IPS DF 6.9 (cell line): ENCODE measurements around the gene KLHDC8A.

Experiments
- DNase-seq: peaks from one replicate; pipeline ENCODE4 v3.0.0-alpha.2; 2013; ENCODE audit warnings: low read depth, low spot score
- H3K27ac ChIP-seq: one replicate; pipeline ENCODE4 v1.5.1; 2013; ENCODE audit warnings: low read length, control low read depth
- H3K27me3 ChIP-seq: 2 replicates; pipeline ENCODE4 v1.6.1; 2013; ENCODE audit warnings: mild to moderate bottlenecking, low read length; ENCODE audit not compliant: control insufficient read depth, insufficient read depth
- H3K36me3 ChIP-seq: 2 replicates; pipeline ENCODE4 v1.6.1; 2013; ENCODE audit warnings: low read length; ENCODE audit not compliant: control insufficient read depth, insufficient read depth
- H3K4me1 ChIP-seq: 2 replicates; pipeline ENCODE4 v1.6.1; 2013; ENCODE audit warnings: low read length; ENCODE audit not compliant: control insufficient read depth, insufficient read depth
- H3K4me3 ChIP-seq: 2 replicates; pipeline ENCODE4 v1.5.1; 2013; ENCODE audit warnings: mild to moderate bottlenecking, low read length
- H3K9me3 ChIP-seq: 2 replicates; pipeline ENCODE4 v1.6.1; 2013; ENCODE audit warnings: low read length, inconsistent platforms; ENCODE audit not compliant: control insufficient read depth, insufficient read depth
- WGBS: extraction: QIAGEN DNeasy Blood & Tissue Kit; methylation state at CpG from one replicate; pipeline ENCODE4 v1.1.7; 2013; ENCODE audit warnings: mixed read lengths, missing lambda C conversion rate; ENCODE audit not compliant: insufficient read length, insufficient coverage; 5-methylcytosine and 5-hydroxymethylcytosine counted together

Gene KLHDC8A

DNA sequence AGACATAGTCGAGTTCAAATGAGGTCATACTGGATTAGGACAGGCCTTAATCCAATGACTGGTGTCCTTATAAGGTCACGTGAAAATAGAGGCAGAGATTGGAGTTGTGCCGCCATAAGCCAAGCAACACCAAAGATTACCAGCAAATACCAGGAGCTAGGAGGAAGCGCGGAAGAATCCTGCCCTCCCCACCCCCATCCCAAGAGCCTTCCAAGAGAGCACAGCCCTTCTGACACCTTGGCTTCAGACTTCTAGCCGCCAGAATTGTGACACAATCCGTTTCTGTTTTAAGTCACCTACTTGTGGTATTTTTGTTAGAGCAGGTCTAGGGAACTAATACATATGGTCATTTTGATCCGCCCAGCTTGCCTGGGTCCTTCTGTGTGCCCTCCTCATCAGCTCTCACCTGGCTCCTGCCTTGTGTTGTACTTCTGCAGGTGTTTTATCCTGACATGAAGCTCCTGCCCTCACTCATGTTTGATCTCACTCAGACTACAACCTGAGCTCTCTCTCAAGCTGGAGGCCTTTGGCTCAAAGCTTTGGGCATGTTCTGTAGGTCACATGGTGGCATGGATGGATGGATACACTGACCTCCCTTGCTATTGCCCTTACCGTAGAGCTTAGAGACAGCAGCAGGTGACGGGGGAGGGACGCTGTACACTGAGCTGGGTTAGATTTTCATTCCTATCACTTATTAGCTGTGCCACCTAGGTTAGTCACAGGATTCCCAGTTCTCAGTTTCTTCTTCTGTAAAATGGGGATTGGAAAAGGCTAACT is 24.5 kb downstream of the KLHDC8A start:
- DNase-seq, result no peak
- H3K4me1 ChIP-seq, result peaks cover 3% of the 10 kb centered on the region
- H3K36me3 ChIP-seq, result no peaks in the 10 kb centered on the region
- H3K27me3 ChIP-seq, result no peaks in the 10 kb centered on the region
- H3K9me3 ChIP-seq, result no peaks in the 10 kb centered on the region
- no peak overlapping the region for H3K27ac ChIP-seq
- WGBS, result no CpG with 5 or more reads among the region's 11 CpGs
- H3K4me3 ChIP-seq, result no peak overlapping the region

DNA sequence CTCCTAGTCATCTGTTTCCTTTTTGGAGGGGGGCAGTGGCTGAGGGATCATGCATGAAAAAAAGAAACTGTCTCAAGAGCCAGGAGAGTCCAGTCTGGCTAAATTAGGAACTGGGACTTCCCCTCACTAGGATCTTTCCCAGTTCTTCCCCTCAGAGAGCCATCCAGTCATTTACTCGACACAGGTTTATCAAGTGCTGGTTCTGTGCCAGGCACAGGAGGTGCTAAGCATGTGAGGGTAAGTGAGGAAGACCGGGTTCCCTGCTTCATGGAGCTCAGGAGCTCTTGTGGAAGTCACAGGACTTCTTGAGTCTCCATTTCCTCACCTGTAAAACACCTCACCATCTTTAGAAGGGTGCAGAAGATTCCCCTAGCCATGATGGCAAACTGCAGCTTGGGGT is 26.6 kb downstream of the KLHDC8A start:
- Histone ChIP-seq H3K27ac (no peak overlapping the region), H3K4me1 (peaks cover 3% of the 10 kb centered on the region), H3K9me3 (no peaks in the 10 kb centered on the region), H3K27me3 (no peaks in the 10 kb centered on the region), H3K4me3 (no peak overlapping the region), H3K36me3 (no peaks in the 10 kb centered on the region)
- no peak for DNase-seq
- no CpG with 5 or more reads among the region's 2 CpGs for WGBS

DNA sequence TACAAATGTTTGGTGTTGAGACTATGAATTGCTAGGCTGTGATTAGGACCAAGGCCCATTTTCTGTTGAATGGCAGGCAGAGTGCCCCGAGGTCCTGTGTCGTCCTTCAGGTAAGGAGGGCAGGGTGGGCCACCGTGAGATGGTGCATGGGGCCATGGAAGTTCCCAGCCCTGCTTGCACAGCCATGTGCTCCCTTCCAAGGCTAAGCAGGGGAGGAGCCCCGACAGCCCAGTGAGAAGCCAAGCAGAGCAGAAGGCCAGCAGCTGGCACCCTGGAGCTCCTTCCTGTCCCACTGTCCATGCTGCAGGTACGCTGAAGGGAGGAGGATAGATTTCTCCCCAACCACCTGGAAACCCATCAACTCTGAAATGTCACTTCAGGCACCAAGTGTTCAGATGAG is 27.0 kb downstream of the KLHDC8A start:
- Histone ChIP-seq H3K27me3 (no peaks in the 10 kb centered on the region), H3K9me3 (no peaks in the 10 kb centered on the region), H3K36me3 (no peaks in the 10 kb centered on the region), H3K27ac (no peak overlapping the region), H3K4me3 (no peak overlapping the region), H3K4me1 (peaks cover 7% of the 10 kb centered on the region)
- DNase-seq, result no peak
- WGBS, result no CpG with 5 or more reads among the region's 5 CpGs

DNA sequence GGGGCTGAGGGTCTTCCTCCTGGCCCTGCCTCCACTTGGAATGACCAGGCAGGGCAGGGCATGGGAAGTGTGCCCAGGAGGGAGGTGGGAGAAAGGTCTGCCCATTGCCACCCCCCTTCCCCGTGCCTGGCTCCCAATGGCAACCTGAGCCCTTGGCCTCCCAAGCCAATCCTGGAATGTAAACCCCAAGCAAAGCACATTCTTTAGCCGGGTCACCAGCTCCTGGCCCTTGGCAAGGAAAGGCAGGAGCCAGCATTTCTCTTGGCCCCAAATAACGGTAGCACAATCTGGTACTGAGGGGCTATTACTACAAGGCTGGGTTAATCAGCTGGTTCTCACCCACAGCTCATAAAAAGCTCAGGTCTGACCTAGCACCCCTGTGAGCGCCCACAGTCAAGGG is 28.2 kb downstream of the KLHDC8A start:
- Histone ChIP-seq H3K27me3 (no peaks in the 10 kb centered on the region), H3K9me3 (no peaks in the 10 kb centered on the region), H3K4me3 (no peak overlapping the region), H3K36me3 (no peaks in the 10 kb centered on the region), H3K4me1 (peaks cover 8% of the 10 kb centered on the region), H3K27ac (no peak overlapping the region)
- DNase-seq, result no peak
- no CpG with 5 or more reads among the region's 4 CpGs for WGBS

DNA sequence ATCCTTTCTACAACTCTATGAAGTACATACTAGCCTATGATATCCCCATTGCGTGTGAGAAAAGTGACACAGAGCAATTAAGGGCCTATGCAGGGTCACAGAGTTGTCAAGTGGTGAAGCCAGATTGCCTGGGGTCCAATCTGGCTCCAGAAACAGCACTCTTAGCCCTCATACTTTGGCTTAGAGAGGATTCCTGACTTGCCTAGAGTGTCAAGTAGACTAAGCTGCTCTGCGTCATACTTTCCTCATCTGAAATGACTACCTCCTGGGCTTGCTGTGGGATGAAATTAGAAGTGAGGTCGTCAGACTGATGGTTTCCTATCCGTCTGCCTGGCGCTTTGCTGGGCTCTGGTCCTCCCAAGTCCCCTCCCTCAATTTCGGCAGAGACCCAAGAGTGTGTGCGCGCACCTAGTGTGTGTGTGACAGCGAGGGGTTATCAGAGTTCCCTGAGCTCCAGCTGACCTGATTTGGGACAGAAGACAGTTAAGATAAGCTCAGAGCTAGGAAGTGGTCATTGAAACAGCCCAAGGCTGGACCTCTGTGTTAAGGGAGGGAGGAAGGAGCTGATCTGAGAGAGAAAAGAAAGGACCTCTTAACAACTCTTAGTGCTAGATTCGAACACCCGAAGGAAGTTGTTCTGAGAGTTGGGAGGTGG is 29.8 kb downstream of the KLHDC8A start:
- no CpG with 5 or more reads among the region's 11 CpGs for WGBS

DNA sequence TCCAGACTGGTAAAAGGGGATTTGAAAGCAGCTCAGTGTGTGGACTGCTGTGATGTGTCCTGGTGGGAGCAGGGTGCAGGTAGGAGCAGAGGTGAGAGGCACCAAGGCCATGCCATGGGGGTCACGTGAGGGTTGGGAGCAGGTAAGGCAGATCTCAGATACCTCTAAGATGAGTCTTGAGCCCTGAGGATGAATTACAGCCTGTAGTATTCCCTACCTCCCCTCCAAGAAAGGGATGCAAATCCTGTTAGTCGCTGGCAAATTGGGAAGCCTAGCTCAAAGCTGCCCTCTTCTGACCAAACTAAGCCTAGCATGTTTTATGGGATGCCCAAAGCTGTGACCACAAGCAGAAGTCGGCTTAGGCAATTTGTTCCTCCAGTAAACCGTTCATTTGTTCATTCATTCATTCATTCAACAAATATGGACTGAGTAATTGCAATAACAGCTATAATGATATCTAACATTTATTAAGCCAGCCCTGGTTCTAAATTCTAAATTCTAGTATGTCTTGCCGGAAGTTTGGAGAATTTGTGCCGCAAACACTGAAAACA is 31.3 kb downstream of the KLHDC8A start:
- DNase-seq, result peak; percentile 84
- whole genome bisulfite sequencing, result no CpG with 5 or more reads among the region's 6 CpGs
- Histone ChIP-seq H3K27ac (no peak overlapping the region), H3K36me3 (no peaks in the 10 kb centered on the region), H3K4me1 (peaks cover 9% of the 10 kb centered on the region), H3K9me3 (no peaks in the 10 kb centered on the region), H3K4me3 (no peak overlapping the region), H3K27me3 (no peaks in the 10 kb centered on the region)

More for the DNA sequence above, 29.8 kb downstream of the KLHDC8A start:
- H3K36me3 ChIP-seq, result no peaks in the 10 kb centered on the region
- H3K27me3 ChIP-seq, result no peaks in the 10 kb centered on the region
- no peak overlapping the region for H3K27ac ChIP-seq
- H3K4me3 ChIP-seq, result no peak overlapping the region
- DNase-seq, result no peak
- no peaks in the 10 kb centered on the region for H3K9me3 ChIP-seq
- H3K4me1 ChIP-seq, result peaks cover 8% of the 10 kb centered on the region

DNA sequence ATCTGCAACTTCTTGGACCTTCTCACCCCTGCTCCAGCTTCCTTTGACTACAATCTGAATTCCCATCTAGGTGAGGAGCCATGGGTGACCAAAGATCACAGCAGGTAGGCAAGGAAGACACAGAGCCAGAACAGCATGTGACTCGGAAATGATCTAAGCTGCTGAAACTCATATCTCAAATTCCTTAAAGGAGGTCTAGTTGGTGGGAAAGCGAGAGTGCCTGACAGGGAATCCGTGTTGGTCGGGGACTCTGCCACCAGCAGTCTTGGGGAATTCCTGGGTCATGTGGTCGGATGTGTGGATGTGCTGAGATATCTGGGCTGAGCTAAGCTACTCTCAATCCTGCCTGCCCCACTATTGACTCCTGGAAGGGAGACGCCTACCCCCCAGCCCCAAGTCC is 31.9 kb downstream of the KLHDC8A start:
- WGBS, result no CpG with 5 or more reads among the region's 6 CpGs
- Histone ChIP-seq H3K27ac (no peak overlapping the region), H3K27me3 (no peaks in the 10 kb centered on the region), H3K4me3 (no peak overlapping the region), H3K4me1 (peaks cover 9% of the 10 kb centered on the region), H3K9me3 (no peaks in the 10 kb centered on the region), H3K36me3 (no peaks in the 10 kb centered on the region)
- no peak for DNase-seq

DNA sequence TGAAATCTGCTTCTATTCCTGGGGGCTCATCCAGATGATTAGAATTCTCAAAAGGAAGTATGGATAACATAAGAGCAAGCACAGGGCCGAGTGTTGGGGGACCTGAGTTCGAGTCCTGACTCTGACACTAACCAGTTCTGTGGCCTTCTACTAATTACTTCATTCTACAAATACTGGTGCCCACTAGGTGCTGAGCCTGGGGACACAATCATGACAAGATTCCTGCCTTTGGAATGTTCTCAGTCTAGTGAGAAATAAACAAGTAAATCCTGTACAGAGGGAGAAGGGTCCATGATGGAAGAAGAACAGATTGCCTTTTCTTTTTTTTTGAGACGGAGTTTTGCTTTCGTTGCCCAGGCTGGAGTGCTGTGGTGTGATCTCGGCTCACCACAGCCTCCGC is 32.9 kb downstream of the KLHDC8A start:
- DNase-seq, result no peak
- Histone ChIP-seq H3K9me3 (no peaks in the 10 kb centered on the region), H3K36me3 (no peaks in the 10 kb centered on the region), H3K4me1 (peaks cover 11% of the 10 kb centered on the region; the same call in 1 of the 2 replicates), H3K4me3 (no peak overlapping the region), H3K27ac (no peak overlapping the region), H3K27me3 (no peaks in the 10 kb centered on the region)
- WGBS, result no CpG with 5 or more reads among the region's 6 CpGs

DNA sequence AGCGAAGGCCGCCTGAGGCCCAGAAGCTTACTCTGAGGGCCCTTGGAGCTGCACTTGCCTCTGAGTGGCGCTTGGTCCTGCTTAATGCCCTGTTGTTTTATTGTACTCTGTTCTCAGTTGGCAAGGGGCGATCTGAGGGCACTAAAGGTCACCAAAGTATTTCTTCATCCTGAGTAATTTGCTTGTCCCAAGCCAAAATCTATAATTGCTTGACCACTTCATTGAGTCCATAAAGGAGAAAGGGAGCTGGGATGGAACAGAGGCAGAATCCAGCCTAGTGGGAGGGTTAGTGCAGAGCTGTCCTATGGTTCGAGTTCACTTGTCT is 34.8 kb downstream of the KLHDC8A start:
- H3K4me3 ChIP-seq, result no peak overlapping the region
- no CpG with 5 or more reads among the region's 5 CpGs for WGBS
- no peak for DNase-seq
- H3K36me3 ChIP-seq, result no peaks in the 10 kb centered on the region
- H3K27ac ChIP-seq, result no peak overlapping the region
- no peaks in the 10 kb centered on the region for H3K9me3 ChIP-seq
- peaks cover 22% of the 10 kb centered on the region for H3K4me1 ChIP-seq
- no peaks in the 10 kb centered on the region for H3K27me3 ChIP-seq

DNA sequence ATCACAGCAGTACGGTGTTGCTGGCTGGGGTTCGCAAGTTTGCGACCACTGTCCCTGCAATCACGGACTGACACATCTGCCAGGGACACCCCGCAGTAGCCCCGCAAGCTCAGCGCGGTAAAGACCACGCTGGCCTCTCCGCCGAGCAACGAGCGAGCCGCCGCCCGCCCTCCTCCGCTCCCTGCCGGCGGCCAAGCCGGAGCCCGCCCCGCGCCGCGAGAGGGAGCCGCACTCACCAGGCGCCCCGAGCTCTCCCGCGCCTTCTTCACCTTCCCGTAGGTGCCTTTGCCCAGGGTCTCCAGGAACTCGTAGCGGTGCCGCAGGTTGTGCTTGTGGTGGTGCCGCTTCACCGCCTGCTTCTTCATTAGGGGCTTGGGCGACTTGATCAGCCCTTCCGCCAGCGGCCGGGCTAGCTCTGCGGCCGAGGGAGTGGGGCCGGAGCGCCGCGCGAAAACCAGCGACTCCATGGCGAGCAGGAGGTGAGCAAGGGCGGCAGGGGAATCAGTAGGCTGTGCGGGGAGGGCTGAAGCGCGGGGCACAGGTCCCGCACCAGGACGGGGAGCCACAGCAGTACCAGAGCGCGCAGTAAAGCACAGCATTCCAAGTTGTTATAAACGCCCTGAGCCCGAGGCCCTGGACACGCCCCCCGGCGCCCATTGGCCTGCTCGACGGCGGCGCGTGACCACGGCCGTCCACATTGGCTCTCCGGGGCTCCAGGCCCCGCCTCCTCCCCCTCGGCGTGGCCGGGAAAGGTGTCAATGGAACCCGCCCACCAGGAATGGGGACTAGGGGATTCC is 35.4 kb downstream of the KLHDC8A start, which contains the start of gene NUAK2:
NUAK2 (minus strand) TSS at position 584 of the 797 bp plus-strand sequence; CDS start at position 467, 117 bp downstream.
- peak; percentile 88 for DNase-seq
- Histone ChIP-seq H3K4me3 (peak within 1 kb of the TSS; percentile 57; the same call in 1 of the 2 replicates), H3K9me3 (no peaks in the 10 kb centered on the region), H3K27ac (no peak within 1 kb of the TSS), H3K36me3 (no peaks in the 10 kb centered on the region), H3K4me1 (peaks cover 22% of the 10 kb centered on the region), H3K27me3 (no peaks in the 10 kb centered on the region)
- WGBS, result no CpG with 5 or more reads among the region's 75 CpGs
